CD8-positive, alpha-beta memory T cell (primary cell): ENCODE measurements around the gene GIMAP8. TPM values are rescaled to one million over a fixed set of nuclear protein-coding genes. Genes with fewer than 3 reads are reported as not detected.

Experiments
- CTCF ChIA-PET: fragments of 350-600 bp; sonication (Branson Sonifier 250); formaldehyde crosslinking; loops from one replicate; lab custom pipeline; 2021; ENCODE audit warnings: antibody characterized with exemption; lab: Charles Lee
- POLR2A ChIA-PET: fragments of 350-600 bp; sonication (Branson Sonifier 250); formaldehyde crosslinking; loops from one replicate; lab custom pipeline; 2021; ENCODE audit warnings: antibody characterized with exemption; lab: Charles Lee
- DNase-seq, 5 donors: peaks; one replicate each; pipeline versions ENCODE4 v3.0.0 to v3.0.0-alpha.2; 2020 to 2022; ENCODE audit warnings: mixed read lengths in 1 of 5
- H3K27ac ChIP-seq: one replicate; pipeline ENCODE4 v1.7.0; 2013; ENCODE audit warnings: low read depth, mild to moderate bottlenecking, low read length, moderate library complexity
- H3K27me3 ChIP-seq: 2 replicates; pipeline ENCODE4 v1.7.0; 2013; ENCODE audit warnings: low read length, mild to moderate bottlenecking; ENCODE audit not compliant: insufficient read depth, poor library complexity, severe bottlenecking
- H3K36me3 ChIP-seq: 2 replicates; pipeline ENCODE4 v1.7.0; 2013; ENCODE audit warnings: mild to moderate bottlenecking, low read length, moderate library complexity; ENCODE audit not compliant: insufficient read depth
- H3K4me1 ChIP-seq: 2 replicates; pipeline ENCODE4 v1.7.0; 2013; ENCODE audit warnings: mild to moderate bottlenecking, low read length, moderate library complexity; ENCODE audit not compliant: insufficient read depth
- H3K4me3 ChIP-seq: 2 replicates; pipeline ENCODE4 v1.7.0; 2013; ENCODE audit warnings: mild to moderate bottlenecking, low read length
- H3K9me3 ChIP-seq: 2 replicates; pipeline ENCODE4 v1.7.0; 2013; ENCODE audit warnings: mild to moderate bottlenecking, low read length
- H3K27ac Mint-ChIP-seq, 8 donors: one replicate each; pipeline ENCODE4 v1.8.0; 2020 to 2021; ENCODE audit warnings: mixed read lengths in 8 of 8, mild to moderate bottlenecking in 6 of 8, inconsistent platforms in 3 of 8, moderate library complexity in 3 of 8
- H3K27me3 Mint-ChIP-seq, 2 donors: one replicate each; pipeline ENCODE4 v1.8.0; 2020 to 2021; ENCODE audit warnings: mixed read lengths in 2 of 2, mild to moderate bottlenecking in 1 of 2, moderate library complexity in 1 of 2
- H3K36me3 Mint-ChIP-seq, 3 donors: one replicate each; pipeline ENCODE4 v1.8.0; 2020 to 2021; ENCODE audit warnings: mixed read lengths in 3 of 3, inconsistent platforms in 1 of 3, mild to moderate bottlenecking in 1 of 3
- H3K4me1 Mint-ChIP-seq, 3 donors: one replicate each; pipeline ENCODE4 v1.8.0; 2020 to 2021; ENCODE audit warnings: mixed read lengths in 3 of 3, inconsistent platforms in 1 of 3, mild to moderate bottlenecking in 1 of 3
- H3K4me3 Mint-ChIP-seq, 7 donors: one replicate each; pipeline ENCODE4 v1.8.0; 2020 to 2021; ENCODE audit warnings: mixed read lengths in 7 of 7, mild to moderate bottlenecking in 6 of 7, moderate library complexity in 4 of 7, inconsistent platforms in 2 of 7
- H3K9me3 Mint-ChIP-seq, 5 donors: one replicate each; pipeline ENCODE4 v1.8.0; 2020 to 2022; ENCODE audit warnings: mixed read lengths in 5 of 5, mild to moderate bottlenecking in 3 of 5, moderate library complexity in 2 of 5, inconsistent platforms in 1 of 5
- polyA plus RNA-seq: library from polyadenylated mRNA; unstranded; fragments of 300-500 nt; fragmentation: Illumina TruSeq; gene quantifications from one replicate; pipeline ENCODE4 v1.2.3, GENCODE V29; 2021
- total RNA-seq, 2 experiments: library from RNA; stranded (reverse); gene quantifications; one replicate each; pipeline ENCODE4 v1.2.3, GENCODE V29; 2021

The GIMAP8 gene
- total and polyA plus RNA-seq, 3 experiments from 2014 or later = 11.8 to 30.1 (median 12.3) TPM

DNA sequence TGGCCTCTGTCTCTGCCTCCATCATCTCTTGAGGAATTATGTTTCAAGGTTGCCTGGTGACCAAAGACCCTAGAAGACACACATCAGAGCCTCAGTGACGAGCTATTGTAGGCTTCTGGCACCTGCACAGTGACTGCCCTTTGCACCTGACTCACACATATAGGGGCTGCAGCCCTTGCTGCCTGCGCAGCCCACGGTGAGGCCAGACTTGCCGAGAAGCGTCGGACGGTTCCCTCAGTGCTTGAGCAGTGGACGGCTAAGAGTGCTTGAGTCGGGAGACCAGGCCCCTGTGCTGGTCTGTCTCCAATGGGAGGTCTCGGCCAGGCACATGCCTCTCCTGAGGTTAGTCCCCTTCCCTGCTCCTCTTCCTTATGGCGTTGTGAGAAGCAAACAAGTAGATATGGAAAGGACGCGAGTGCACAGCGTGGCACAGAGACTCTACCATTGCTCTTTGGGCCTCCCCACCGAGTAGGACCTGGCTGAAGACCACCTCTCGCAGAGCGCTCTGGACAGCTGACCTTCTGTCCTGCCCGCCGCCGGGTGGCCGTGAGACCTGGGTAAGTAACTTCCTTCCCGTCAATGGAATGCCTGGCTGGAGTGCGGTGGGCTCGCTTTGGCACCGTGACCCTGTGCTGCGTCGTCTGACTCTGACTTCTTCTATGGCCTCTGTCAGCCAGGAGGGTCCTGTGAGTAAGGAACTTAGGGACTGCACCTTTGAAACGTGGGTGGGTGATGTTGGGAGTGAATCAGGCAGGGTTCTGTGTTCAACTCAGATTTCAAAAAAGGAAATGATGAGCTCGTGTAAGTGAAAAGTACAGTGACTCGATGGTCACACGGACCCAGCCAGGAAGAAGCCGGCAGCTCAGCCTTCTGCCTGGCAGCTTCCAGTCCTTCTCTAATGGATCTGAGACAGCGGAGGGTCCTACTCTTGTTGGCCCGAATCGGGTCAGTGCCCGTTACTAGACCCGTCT lies 37.6 kb upstream of the GIMAP8 start:
- Histone ChIP-seq H3K4me3 (no peak overlapping the region), H3K27me3 (no peaks in the 10 kb centered on the region), H3K4me1 (no peaks in the 10 kb centered on the region), H3K9me3 (no peaks in the 10 kb centered on the region), H3K27ac (no peak overlapping the region), H3K36me3 (no peaks in the 10 kb centered on the region)
- peaks cover 4 to 6% (median 6%) of the 10 kb centered on the region in 3 donors for H3K4me1 Mint-ChIP-seq
- peak overlapping the region in 1 of 8 donors; percentile 21 for H3K27ac Mint-ChIP-seq
- no peaks in the 10 kb centered on the region for H3K9me3 Mint-ChIP-seq
- H3K36me3 Mint-ChIP-seq = peaks cover 0 to 42% (median 5%) of the 10 kb centered on the region in 3 donors
- DNase-seq = no peak
- no peak overlapping the region for H3K4me3 Mint-ChIP-seq
- H3K27me3 Mint-ChIP-seq = no peaks in the 10 kb centered on the region
- ChIA-PET CTCF (no interaction called here), POLR2A (no interaction called here)

DNA sequence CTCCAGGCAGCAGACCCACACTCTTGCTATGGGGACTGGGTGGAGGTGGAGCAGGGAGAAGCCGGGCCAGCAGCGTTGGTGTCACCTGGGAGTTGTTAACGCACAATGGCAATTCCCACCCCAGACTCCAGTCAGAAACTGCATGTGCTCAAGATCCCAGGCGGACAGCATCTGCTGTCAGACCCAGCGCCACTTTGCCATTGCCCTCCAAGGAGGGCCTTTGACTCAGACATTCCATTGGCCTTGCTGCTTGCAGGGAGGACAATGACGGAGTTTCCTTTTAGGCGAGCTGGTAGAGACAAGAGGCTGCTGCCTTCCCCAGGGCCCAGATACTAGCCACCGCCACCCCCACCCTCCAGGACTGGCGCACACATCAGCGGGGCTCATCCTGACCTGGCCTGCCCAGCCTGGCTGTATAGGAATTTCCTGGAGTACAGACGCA lies 36.8 kb upstream of the GIMAP8 start:
- no peak overlapping the region for H3K4me3 Mint-ChIP-seq
- Histone ChIP-seq H3K36me3 (no peaks in the 10 kb centered on the region), H3K9me3 (no peaks in the 10 kb centered on the region), H3K4me3 (no peak overlapping the region), H3K27ac (no peak overlapping the region), H3K4me1 (no peaks in the 10 kb centered on the region), H3K27me3 (no peaks in the 10 kb centered on the region)
- H3K27me3 Mint-ChIP-seq = no peaks in the 10 kb centered on the region
- H3K4me1 Mint-ChIP-seq = peaks cover 2 to 3% (median 3%) of the 10 kb centered on the region in 3 donors
- DNase-seq = no peak
- ChIA-PET POLR2A (interaction anchor here (0.6 kb wide), 1 partner anchor 529 kb away, joined by 4 read pairs; no protein-coding TSS in a partner anchor), CTCF (interaction anchor here (2.4 kb wide), 1 partner anchor 7 kb away, joined by 9 read pairs; a partner anchor contains a TSS)
- no peaks in the 10 kb centered on the region for H3K9me3 Mint-ChIP-seq
- peaks cover 0 to 38% (median 5%) of the 10 kb centered on the region in 3 donors for H3K36me3 Mint-ChIP-seq
- H3K27ac Mint-ChIP-seq = no peak overlapping the region

DNA sequence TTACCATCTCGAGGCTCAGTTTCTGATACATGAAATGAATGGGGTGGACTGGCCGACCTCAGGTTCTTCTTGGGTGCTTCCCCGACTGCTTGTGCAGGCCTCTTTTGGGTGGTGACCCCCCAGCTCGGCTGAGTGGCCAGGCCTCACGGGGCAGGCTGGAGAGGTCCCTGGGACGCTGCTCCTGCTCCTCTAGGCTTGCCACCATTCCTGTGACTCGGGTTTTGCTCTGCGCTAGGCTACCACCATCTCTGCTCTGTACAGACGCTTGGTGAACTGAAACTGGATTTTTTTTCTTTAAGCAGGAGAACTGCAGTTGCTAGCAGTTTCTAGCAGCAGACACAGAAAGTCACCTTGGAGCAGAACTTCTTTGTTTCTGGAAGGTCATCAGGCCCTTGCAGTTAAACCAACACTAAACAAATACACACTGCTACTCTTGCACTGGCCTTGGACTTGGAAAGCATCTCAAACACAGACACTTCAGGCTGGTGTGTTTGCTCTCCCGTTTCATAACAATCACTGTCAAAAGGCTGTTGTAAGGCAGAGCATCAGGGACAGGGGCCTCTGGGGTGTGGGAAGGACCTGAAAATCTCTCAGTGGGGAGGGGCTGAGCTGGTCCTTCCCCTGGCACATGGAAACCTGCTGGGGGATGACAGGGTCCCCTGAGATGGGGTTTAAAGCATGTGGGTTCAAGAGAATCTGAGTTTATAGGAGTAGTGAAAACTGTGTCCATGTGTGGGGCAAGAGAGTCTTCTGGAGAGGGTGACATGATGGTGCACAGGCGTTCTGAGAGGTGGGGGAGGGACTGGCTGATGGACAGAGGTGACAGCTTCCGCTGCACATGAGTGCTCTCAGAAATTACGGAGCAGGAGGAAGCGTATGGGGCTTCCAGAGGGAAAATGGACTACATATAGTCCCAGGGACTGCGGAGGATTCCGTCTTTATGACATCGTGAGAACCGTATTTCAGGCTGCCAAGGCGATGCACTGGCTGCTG lies 35.0 kb upstream of the GIMAP8 start:
- peak overlapping the region in 2 of 8 donors; percentile 23 to 64 for H3K27ac Mint-ChIP-seq

DNA sequence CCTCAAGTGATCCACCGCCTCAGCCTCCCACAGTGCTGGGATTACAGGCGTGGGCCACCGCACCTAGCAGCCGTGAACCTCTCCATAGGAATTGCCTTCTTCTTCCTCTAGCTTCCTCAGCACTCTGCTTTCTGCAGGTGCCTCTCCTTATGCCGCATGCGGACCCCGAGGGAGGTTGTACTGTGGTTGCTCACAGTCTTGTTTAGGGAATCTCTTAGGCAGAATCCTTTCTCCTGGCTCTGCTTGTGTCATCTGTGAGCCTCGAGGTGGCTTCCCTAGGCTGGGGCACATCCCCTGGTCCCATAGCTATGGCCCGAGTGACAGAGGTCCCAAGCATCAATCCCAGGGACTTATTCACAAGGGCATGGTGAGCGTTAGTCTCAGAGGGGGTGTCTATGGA lies 33.2 kb upstream of the GIMAP8 start:
- POLR2A ChIA-PET = interaction anchor here (0.7 kb wide), 1 partner anchor 12 kb away, joined by 4 read pairs; a partner anchor contains a TSS
- DNase-seq = no peak
- peak overlapping the region in 1 of 8 donors; percentile 61 for H3K27ac Mint-ChIP-seq

More for the DNA sequence above, 35.0 kb upstream of the GIMAP8 start:
- POLR2A ChIA-PET = no interaction called here
- no peaks in the 10 kb centered on the region for H3K27me3 Mint-ChIP-seq
- H3K9me3 Mint-ChIP-seq = no peaks in the 10 kb centered on the region
- Histone ChIP-seq H3K36me3 (no peaks in the 10 kb centered on the region), H3K27ac (no peak overlapping the region), H3K9me3 (no peaks in the 10 kb centered on the region), H3K27me3 (no peaks in the 10 kb centered on the region), H3K4me1 (no peaks in the 10 kb centered on the region), H3K4me3 (no peak overlapping the region)
- H3K36me3 Mint-ChIP-seq = peaks cover 0 to 21% (median 5%) of the 10 kb centered on the region in 3 donors
- no peak for DNase-seq
- CTCF ChIA-PET = interaction anchor here (1.2 to 2.4 kb wide), 2 partner anchors 9 to 62 kb away, joined by 3 to 9 read pairs; a partner anchor contains a TSS
- H3K4me3 Mint-ChIP-seq = no peak overlapping the region
- H3K4me1 Mint-ChIP-seq = no peaks in the 10 kb centered on the region

DNA sequence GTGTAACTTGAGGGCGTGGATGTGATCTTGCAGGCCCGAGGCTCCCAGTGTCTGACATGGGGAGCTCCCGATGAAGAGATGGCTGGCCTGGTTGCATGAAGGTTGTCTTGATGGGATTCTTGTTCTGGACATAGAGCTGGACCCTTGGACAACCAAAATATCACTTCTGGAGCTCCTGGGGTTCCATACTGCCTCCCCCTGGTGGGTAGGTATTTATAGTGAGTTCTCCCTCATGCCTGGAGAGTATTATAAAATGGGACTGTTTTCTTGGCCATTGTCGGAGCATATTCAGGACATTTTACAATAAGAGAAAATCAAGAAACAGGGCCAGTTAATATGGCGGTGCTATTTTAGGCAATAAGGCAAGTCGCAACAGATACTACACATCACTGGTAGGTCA lies 32.6 kb upstream of the GIMAP8 start:
- H3K9me3 Mint-ChIP-seq = no peaks in the 10 kb centered on the region
- no peak for DNase-seq
- Histone ChIP-seq H3K27ac (no peak overlapping the region), H3K4me1 (peaks cover 4% of the 10 kb centered on the region), H3K36me3 (no peaks in the 10 kb centered on the region), H3K27me3 (no peaks in the 10 kb centered on the region), H3K9me3 (no peaks in the 10 kb centered on the region), H3K4me3 (no peak overlapping the region)
- peak overlapping the region in 1 of 8 donors; percentile 47 for H3K27ac Mint-ChIP-seq
- H3K4me1 Mint-ChIP-seq = peaks cover 5 to 7% (median 6%) of the 10 kb centered on the region in 3 donors
- ChIA-PET CTCF (interaction anchor here (0.6 to 2.5 kb wide), 2 partner anchors 12 to 631 kb away, joined by 3 to 8 read pairs; a partner anchor contains a TSS), POLR2A (no interaction called here)
- H3K27me3 Mint-ChIP-seq = peaks cover 0 to 4% of the 10 kb centered on the region in 2 donors
- H3K36me3 Mint-ChIP-seq = peaks cover 0 to 3% (median 2%) of the 10 kb centered on the region in 3 donors
- no peak overlapping the region for H3K4me3 Mint-ChIP-seq

More for the DNA sequence above, 33.2 kb upstream of the GIMAP8 start:
- H3K4me1 Mint-ChIP-seq = peaks cover 5 to 7% (median 6%) of the 10 kb centered on the region in 3 donors
- peaks cover 4% of the 10 kb centered on the region for H3K4me1 ChIP-seq
- H3K27me3 ChIP-seq = no peaks in the 10 kb centered on the region
- no peaks in the 10 kb centered on the region for H3K36me3 ChIP-seq
- no peaks in the 10 kb centered on the region for H3K9me3 ChIP-seq
- H3K9me3 Mint-ChIP-seq = no peaks in the 10 kb centered on the region
- CTCF ChIA-PET = interaction anchor here (2.5 kb wide), 1 partner anchor 11 kb away, joined by 8 read pairs; a partner anchor contains a TSS
- no peak overlapping the region for H3K4me3 Mint-ChIP-seq
- H3K4me3 ChIP-seq = no peak overlapping the region
- peaks cover 0 to 4% of the 10 kb centered on the region in 2 donors for H3K27me3 Mint-ChIP-seq
- no peak overlapping the region for H3K27ac ChIP-seq
- H3K36me3 Mint-ChIP-seq = peaks cover 0 to 4% (median 2%) of the 10 kb centered on the region in 3 donors

DNA sequence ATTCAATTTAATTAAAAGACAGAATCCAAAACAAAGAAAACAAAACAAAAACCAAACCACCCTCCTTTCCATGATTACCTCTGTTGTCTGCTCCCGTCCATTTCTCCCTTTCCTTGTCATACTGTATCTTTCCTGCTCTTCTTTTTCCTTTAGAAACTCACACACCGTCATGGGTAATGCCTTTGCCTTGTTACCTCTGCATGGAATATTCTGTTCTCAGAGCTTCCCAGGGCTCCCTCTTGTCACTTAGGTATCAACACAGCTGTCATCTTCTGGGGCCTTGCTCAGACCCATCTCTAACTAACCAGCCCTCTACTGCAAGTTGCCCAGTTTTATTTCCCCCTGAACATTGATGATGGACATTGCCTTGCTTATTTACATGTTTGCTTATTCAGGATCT lies 30.2 kb upstream of the GIMAP8 start:
- ChIA-PET CTCF (interaction anchor here (0.7 to 1.5 kb wide), 3 partner anchors 12 to 135 kb away, joined by 3 to 5 read pairs (median 4); no protein-coding TSS in a partner anchor), POLR2A (no interaction called here)
- H3K4me3 Mint-ChIP-seq = no peak overlapping the region

DNA sequence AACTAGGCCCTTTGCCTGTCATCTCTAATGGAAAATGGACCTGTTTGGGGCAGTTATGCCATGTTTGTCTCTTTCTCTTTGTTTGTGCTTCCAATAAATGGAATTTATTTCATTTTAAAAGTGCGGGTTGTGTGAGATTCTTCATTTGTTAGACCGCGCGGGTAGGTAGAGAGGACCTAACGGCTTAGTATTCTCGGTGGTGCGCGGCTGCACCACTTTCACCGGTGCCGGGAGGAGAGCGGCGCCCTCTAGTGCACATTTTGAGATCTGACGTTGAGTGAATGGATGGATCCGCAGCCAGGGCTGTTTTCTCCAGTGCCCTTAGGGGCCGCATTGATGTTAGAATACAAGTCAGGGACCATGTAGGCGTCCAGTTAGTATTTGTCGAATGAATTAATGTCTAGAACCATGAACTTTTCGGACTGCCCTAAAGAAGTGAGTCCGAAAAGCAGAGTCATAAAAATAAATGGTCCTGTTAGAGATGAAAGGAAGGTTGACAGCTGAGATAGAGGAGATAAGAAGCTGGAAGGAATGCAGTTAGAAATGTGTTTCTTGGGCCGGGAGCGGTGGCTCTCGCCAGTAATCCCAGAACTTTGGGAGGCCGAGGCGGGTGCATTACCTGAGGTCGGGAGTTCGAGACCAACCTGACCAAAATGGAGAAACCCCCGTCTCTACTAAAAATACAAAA lies 29.3 kb upstream of the GIMAP8 start:
- H3K27ac Mint-ChIP-seq = peak overlapping the region in 3 of 8 donors; percentile 43 to 71 (median 71)
- DNase-seq = peak; percentile 71 to 86 (median 79)
- peaks cover 5 to 7% (median 6%) of the 10 kb centered on the region in 3 donors for H3K4me1 Mint-ChIP-seq
- H3K9me3 Mint-ChIP-seq = no peaks in the 10 kb centered on the region
- peaks cover 4% of the 10 kb centered on the region for H3K4me1 ChIP-seq
- peak overlapping the region in 5 of 7 donors; percentile 1 to 67 (median 39) for H3K4me3 Mint-ChIP-seq
- H3K9me3 ChIP-seq = no peaks in the 10 kb centered on the region
- CTCF ChIA-PET = interaction anchor here (0.6 to 1.6 kb wide), 12 partner anchors 15 to 334 kb away, joined by 3 to 13 read pairs (median 4); a partner anchor contains a TSS
- no peak overlapping the region for H3K4me3 ChIP-seq
- peaks cover 0 to 4% of the 10 kb centered on the region in 2 donors for H3K27me3 Mint-ChIP-seq
- H3K36me3 Mint-ChIP-seq = no peaks in the 10 kb centered on the region
- no peak overlapping the region for H3K27ac ChIP-seq
- H3K36me3 ChIP-seq = no peaks in the 10 kb centered on the region
- H3K27me3 ChIP-seq = no peaks in the 10 kb centered on the region
- POLR2A ChIA-PET = no interaction called here

More for the DNA sequence above, 30.2 kb upstream of the GIMAP8 start:
- Mint-ChIP-seq H3K4me1 (peaks cover 5 to 7% (median 6%) of the 10 kb centered on the region in 3 donors), H3K27me3 (peaks cover 0 to 4% of the 10 kb centered on the region in 2 donors), H3K36me3 (no peaks in the 10 kb centered on the region), H3K27ac (no peak overlapping the region), H3K9me3 (no peaks in the 10 kb centered on the region)
- H3K36me3 ChIP-seq = no peaks in the 10 kb centered on the region
- H3K27me3 ChIP-seq = no peaks in the 10 kb centered on the region
- H3K4me3 ChIP-seq = no peak overlapping the region
- H3K27ac ChIP-seq = no peak overlapping the region
- no peaks in the 10 kb centered on the region for H3K9me3 ChIP-seq
- DNase-seq = no peak
- peaks cover 4% of the 10 kb centered on the region for H3K4me1 ChIP-seq
